Measurements from ENCODE around the gene CBFA2T3.

CBFA2T3 gene

DNA sequence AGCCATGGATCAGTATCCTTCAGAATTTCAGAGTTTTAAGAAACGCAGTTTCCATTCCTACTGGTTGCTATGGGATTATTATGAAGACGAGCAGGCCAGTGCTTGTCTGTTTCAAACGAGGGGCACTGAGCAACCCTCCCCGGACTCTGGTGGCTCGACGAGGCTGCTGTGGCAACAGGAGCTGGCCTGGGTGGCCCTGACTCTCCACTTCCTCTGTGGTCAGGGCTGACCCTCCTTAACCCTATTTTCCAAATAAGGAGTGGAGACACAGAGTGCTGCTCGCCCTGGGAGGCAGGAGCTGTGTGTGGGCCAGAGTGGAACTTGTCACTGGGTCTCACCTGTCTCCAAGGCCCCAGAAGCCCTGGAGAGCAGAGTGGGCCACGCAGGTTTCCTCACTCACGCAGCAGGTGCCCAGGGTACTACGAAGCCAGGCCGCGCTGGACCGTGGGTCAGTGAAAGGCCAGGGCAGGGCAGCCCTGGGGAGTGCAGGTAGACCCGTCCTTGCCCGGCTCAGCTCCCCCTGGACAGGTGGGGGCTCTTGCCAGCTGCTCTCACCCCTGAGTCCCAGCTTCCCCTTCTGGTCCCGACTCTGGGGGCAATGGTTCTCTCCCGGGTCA, 123.6 kb downstream of the CBFA2T3 start:
- no peak for DNase-seq

DNA sequence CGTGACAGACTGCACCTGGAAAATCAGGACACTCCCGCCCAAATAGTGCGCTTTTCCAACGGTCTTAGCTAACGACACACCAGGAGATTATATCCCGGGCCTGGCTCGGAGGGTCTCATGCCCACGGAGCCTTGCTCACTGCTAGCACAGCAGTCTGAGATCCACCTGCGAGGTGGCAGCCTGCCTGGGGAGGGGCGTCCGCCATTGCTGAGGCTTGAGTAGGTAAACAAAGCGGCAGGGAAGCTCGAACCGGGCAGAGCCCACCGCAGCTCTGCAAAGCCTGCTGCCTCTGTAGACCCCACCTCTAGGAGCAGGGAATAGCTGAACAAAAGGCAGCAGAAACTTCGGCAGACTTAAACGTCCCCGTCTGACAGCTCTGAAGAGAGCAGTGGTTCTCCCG, 125.4 kb downstream of the CBFA2T3 start:
- DNase-seq: no peak

DNA sequence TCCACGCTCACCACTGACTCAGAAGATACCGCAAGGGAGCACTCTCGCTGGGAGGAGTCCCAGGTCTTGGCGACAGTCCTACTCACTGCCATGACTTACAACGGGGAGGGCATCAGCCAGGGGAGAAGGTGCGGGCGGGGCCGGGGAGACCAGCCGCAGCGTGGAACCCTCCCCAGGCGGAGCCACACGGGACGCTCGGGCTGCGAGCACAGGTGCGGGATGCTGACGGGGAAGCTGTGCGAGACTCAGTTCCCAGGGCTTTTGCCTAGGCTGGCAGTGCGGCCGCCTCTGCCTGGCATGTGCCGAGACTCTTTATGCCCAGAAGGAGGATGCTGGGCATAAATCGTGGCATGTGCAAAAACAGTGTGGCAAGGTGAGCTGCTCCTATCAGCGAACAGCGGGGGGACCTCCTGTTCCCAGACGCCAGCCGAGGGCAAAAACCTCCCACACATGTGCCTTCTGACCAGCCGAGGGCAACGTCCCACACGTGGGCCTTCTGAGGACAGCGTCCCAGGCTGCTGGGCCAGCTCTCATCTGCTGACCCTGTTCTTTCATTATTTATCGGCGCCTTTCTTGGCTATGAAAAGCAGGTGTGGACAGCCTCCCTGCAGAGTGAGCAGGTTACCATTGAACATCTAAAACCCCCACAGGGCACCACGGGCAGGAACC, 126.3 kb downstream of the CBFA2T3 start:
- no peak for DNase-seq

DNA sequence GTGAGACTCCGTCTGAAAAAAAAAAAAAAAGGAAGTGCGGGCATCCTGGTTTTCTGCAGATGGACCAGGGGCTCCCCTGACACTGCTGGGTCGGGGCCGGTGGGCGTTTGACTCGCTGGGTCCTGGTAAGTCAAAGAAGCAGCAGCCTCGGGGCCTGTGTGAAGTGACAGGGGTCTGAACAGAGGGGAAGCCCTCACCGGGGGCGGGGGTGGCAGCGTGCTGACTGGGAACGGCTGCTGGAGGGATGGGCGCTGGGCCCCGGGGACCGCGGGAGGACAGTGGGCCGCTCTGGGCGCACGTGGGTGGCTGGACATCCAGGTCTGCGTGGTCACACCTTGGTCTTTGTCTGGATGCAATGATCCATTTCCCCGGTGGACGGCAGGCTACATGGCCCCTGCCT, 128.4 kb downstream of the CBFA2T3 start:
- DNase-seq: no peak

DNA sequence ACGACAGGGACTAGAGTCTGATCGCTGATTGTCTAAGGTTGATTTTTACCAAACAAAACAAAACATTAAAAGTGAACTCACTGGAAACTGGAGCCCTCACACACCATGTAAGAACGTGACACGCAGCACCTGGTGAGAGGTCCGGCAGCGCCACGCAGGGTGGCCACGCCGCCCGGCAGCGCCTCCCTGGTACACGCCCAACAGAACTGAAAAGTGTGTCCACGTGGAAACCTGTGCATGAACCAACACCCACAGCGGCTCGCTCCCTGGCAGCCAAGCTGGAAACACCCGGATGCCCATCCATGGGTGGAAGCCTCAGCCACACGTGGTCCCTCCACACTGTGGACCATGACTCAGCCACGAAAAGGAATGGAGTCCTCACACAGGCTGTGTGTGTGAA, 129.4 kb downstream of the CBFA2T3 start:
- DNase-seq: no peak

DNA sequence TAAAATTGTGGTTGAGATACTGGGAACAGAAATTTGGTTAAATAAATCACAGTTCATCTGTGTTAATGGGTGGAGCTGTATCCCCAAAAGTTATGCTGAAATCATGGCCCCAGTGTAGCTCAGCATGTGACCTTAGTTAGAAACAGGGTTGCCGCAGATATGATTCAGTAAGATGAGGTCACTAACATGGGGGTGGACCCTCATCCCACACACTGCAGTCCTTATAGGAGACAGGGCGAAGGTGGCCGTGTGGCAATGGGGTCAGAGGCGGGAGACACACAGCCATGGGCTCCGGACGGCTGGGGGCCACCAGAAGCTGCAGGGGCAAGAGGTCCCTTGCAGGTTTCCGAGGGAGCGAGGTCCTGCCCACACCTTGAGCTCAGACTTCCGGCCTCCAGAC, 130.9 kb downstream of the CBFA2T3 start:
- no peak for DNase-seq

DNA sequence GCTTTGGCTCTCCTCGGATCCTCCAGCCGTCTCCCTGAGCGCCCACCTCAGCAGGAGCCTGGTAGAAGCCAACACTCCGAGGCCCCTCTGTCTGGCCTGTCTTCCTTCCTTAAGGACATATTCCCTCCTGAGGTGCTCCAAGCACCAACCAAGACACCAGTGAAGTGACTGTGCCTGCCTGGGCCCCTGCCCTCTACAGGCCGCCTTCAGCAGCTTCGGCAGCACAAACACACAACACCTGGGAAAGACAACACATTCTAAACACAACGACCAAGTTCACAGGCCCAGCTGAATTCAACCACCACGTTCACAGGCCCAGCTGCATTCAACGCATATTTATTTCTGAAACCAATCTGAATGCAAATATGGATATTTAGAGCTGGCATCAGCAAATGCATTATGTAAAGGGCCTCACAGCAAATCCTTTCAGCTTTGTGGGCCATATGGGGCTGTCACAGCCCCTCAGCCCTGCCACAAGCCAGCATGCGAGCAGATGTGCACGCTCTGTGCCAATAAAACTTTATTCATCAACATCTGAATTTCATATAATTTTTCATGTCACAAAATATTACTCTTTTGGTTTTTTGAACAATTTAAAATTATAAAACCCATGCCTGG, 132.5 kb downstream of the CBFA2T3 start:
- no peak for DNase-seq

DNA sequence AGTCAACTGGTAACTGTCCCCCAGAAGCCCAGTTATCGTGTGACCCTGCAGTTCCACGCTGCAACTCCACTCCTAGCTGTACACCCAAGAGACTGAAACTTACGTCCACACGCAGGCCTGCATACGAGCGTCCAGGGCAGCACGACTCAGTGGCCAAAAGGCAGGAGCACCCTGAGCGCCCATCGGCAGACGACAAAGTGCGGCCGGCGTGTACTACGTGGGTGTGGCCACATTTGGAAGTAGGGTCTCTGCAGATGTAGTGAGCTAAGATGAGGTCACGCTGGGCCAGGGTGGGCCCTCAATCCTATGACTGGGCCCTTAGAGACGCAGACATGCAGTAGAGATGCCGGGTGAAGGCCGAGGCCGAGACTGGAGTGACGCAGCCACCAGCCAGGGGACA, 133.8 kb downstream of the CBFA2T3 start:
- no peak for DNase-seq

DNA sequence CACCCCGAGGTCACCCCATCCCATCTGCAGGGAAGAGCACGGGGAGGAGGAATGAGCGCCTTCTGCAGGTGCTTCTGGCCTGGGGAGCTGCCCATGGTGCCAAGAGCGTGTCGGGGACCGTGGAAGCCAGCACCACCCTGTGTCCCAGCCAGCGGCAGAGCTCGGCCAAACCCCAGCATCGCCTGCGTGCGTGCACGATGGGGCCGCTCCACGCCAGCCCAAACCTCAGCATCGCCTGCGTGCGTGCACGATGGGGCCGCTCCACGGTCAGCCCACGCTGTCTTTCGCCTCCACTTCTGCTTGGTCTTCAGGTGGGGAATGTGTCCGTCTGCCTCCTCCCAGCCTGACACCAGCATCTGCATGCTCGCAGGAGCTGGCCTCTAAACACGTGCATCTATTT, 134.2 kb downstream of the CBFA2T3 start:
- no peak for DNase-seq

DNA sequence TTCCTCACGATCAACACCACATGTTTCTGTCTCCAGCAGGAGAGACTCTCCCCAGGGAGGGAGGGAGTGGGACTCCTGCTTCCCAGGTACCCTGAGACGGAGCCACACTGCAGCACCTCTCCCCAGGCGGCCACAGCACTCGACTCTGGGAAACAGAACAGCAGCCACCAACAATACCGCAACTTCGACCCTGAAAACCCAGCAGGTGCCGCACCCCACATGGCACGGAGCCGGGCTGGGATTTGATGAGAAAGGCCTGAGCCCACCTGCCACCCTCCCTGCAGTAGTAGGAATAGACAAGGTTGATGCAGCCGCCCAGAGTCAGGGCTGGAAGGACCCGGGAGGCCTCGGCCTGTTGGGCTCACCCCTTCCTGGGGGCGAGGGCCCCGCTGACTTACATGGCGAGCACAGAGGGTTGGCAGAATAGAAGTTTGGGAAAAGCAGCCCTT, 134.7 kb downstream of the CBFA2T3 start:
- no peak for DNase-seq

DNA sequence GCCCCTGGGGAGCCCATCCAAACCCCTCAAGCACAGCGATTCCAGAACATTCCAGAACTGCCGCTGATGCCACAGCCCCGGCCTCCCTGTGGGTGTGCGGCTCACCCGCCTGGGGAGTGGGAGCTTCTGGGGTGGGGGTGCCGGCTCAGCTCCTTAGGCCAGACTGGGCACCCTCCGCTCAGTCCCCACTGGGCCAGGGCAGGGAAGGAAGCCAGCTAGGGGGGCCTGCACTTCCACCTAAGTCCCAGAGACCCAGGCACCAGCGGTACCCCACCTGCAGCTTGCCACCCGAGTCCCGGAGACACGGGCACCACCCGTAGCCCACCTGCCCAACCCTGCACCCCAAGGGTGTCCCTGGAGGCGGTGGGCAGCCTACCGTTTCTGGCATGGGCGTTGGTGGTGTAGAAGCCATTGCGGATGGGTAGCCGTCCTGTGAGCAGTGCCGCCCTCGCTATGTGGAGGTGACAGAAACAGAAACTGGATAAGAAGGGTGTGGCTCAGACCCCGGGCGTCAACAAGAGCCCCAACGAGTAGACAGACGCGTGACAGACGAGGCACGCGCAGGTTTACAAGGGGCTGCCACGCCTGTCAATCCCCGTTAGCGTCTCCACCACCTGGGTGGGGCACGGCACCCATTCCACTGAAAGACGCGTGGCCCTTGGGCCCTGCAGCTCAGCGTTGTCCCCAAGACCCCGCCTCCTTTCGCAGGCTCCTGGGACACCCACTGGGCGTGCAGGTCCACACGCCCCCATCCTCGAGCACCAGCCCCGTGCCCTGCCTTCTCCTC, 135.3 kb downstream of the CBFA2T3 start:
- no peak for DNase-seq

DNA sequence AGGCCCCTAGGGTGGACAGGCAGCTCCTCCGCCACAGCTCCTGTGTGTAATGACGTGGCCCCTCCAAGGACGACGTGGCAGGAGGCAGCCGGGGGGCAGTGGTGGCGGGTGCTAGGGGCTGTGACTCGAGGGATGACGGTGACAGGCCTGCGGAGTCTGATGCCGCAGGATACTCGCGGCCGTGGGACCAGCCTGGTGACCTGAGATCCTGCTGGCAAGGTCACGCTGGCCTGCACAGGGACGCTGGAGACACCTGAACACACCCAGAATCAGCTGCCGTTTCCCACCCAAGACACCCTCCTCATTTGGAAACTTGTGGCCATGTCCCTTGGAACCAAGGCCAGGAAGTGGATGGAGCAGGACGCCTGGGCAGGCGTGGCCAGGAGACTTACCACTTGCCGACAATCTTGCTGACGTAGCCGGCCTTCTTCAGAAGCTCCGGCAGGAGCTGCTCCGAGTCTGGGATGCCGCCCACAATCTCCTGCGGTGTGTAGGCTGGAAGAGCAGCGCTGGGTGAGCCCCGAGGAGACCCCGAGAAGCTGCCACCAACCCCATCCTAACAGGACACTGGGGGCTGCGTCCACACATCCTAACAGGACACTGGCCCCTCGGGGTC, 136.3 kb downstream of the CBFA2T3 start:
- no peak for DNase-seq

DNA sequence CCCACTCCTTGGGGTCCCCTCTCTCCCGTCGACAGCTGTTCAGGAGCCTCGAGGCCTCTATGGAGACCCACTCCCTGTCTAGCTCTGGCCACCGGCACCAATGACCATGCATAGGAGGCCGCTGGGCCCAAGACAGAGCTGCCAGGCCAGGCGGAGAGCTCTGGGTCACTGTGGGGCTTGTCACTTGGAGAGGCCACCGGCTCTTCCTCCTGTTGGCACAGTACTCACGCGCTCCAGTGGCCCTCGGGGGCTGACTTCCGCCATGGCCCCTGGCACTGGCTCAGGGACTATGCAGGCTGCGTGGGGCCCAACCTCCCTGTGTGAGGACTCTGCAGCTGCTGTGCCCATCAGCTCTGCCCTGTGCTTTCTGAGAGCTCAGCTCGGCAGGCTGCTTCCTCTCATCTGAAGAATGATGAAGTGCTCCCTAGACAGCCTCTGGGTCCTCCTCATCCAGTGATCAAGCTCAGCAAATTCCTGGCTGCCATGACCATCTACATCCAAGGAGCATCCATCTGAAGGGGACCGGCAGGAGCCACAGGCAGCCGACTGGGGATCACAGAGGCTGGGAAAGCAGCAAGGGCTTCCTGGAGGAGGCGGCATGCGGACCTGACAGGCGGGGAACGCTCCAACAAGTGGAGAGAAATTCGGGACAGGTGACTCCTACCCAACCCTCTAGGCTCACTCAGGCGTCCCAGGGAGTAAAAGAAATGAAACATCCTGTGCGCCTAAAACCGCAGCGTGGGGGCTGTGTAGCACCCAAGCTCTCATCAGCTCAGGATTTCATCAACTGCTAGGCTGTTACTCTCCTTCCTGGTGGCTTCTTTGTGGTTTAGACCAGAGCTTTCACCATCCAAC, 137.0 kb downstream of the CBFA2T3 start:
- no peak for DNase-seq

DNA sequence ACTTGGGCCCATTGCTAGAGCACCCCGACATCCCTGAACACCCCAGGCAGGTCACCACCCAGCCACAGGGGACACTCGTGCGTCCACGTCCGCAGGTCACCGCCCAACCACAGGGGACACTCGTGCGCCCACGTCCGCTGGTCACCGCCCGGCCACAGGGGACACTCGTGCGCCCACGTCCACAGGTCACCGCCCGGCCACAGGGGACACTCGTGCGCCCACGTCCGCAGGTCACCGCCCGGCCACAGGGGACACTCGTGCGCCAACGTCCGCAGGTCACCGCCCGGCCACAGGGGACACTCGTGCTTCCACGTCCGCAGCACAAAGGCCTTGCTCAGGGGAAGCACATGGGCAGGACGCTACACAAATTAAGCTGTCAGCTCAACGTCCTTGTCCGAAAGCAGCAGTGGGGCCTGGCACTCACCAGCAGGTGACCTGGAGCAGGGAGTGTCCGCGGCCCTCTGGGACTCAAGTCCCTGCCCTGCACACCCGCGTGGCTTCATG, 137.9 kb downstream of the CBFA2T3 start:
- DNase-seq: no peak

DNA sequence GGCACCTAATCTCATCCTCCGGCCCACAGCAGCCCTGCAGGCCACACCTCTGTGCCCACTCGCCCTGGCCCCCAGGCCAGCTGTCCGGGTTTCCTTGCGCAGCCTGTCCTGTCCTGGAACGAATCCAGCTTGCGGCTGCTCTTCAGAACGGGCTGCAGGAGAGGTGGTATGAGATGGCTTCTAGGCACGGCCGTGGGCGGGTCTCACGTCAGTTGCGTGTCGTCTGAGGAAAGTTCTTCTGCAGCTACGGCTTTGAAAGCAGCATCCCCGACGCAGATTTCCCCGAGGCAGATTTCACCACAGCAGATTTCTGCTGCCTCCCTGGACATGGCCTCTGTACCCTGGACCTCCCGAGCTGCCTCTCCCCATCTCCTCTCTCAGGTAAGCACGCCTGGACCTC, 138.4 kb downstream of the CBFA2T3 start:
- no peak for DNase-seq

DNA sequence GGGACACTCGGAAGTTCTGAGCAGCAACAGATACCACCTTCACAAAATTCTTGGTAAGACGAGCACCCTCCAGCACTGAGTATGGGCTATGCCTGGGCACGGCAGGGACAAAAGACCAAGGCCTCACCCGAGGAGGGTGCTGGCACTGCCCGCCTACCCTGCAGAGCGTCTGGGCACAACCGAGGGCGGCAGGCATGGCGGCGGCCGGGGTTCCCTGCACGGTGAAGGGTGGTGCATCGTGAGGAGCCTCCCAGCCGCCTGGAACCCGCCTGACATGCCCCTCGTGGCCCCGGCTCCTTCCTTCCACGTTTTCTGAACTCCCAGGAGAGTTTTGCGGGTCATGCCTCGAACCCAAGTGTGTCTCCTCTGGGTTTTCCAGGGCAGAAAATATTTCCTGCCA, 139.2 kb downstream of the CBFA2T3 start:
- no peak for DNase-seq

DNA sequence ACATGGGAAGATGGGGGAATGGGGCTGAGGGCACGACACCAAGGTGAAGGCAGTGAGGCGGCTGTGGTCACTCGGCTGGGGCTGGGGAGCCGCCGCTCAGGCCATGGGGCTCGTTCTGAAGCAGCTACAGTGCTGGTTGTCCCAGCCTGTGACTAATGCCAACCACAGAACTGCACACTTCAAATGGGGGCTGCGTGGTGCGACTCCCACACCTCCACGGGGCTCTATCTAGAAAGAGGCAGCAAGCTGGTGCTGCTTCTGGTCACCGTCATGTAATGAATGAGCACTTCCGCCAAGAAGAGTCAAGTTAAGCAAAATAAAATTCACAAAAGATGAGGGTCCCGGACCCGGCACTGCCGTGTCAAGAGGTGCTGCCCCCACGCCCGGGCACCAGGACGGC, 140.2 kb downstream of the CBFA2T3 start:
- DNase-seq: no peak

DNA sequence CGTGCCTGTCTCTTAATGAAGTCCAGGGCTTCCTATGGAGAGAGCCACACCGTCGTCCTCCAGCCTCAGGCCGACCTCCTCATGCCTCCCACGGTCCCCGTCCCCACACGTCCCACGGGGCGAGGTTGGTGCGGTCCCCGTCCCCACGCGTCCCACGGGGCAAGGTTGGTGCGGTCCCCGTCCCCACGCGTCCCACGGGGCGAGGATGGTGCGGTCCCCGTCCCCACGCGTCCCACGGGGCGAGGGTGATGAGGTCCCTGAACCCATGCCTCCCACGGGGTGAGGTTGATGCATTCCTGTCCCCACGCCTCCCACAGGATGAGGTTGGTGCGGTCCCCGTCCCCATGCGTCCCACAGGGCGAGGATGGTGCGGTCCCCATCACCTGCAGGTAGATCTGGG, 141.2 kb downstream of the CBFA2T3 start:
- no peak for DNase-seq

DNA sequence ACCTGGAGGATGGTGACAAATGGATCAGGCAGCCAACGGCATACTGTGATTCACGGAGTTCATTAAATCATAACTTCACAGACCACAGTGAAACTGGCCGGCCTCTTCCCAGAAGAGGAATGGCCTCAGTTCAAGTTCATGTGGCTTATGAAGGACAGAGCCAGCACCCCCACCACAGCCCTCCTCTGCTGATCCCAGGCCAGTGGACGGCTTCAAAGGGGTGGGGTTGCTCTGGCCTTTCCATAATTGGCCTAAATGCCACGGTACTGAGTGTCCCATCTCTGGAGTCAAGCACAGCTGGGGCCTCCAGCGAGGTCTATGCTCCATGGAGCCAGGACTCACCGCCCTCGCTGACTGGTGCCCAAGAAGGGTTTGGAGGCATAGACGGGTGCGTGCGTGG, 141.6 kb downstream of the CBFA2T3 start:
- no peak for DNase-seq

DNA sequence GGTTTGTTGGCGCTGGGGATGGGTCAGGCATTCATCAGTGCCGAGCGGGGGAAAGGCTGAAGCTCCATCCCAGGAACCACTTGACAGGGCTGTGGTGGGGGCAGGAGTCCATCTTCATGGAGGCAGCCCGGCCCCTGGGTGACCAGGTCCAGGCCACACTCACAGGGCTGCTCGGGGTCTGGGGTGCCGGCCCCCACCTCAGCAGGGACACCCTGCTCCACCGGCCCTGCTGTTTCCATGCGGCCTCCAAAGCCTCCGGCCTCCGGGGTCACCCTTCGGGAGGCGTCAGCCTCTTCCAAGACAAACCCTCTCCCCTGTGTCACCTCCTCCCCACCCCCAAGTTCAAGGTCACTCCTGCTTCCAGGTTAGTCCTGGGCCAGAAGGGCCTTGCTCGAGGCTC, 142.3 kb downstream of the CBFA2T3 start:
- DNase-seq: no peak

DNA sequence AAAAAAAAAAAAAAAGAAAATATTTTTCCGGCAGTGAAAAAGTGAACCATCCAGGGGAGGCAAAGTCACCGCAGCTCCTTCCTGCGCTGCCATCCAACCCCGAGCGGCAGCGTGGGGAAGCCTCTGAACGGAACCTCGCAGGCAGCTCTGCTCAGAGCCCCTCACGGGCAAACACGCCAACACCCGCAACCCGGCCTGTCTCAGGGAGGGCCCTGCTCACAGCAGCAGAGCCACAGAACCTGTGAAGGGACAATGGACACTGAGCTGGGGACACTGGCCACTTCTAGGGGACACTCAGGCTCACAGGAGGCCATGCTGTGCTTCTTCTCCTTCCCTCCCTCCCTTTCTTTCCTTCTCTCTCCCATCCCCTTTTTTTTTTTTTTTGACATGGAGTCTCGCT, 143.9 kb downstream of the CBFA2T3 start:
- no peak for DNase-seq

DNA sequence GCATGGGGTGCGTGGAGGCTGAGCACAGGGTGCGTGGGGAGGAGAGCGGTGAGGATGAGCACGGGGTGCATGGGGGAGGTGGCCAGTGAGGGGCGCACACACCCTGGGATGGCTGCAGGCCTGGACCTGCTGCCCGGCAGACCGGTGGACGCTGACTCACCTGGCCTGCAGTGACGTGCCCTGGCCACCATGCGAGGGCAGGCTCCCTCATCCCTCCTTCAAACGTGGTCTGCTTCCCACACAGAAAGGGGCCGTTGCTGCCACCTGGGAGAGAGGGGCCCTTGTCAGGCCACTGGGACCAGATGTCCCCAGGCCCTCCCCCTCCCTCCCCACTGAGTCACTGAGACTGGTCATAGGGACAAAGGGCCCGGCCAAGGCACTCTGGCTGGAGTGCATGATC, 145.2 kb downstream of the CBFA2T3 start:
- DNase-seq: no peak

Measured in activated naive CD4-positive, alpha-beta T cell (primary cell).